GM18502 (cell line): Measurements from ENCODE around the gene CENPW.
A peak's percentile ranks its signal among the peaks of the same experiment; 100 is the strongest.

ENCODE experiments used
- ATAC-seq: cut with Tn5 transposase; IDR thresholded peaks from one replicate; pipeline ENCODE4 v1.9.1; 2021; ENCODE audit warnings: mild to moderate bottlenecking; ENCODE audit not compliant: unreplicated experiment, poor library complexity

The CENPW gene

GRCh38 chr6:126339796-126340609, at the start of gene CENPW:
Gene CENPW, plus strand, starts transcription at chr6:126340115. Its CDS starts 159 bp downstream, at chr6:126340274.
- ATAC-seq, result peak; percentile 95

- no peak for ATAC-seq
These were observed 45.9 kb upstream of the CENPW start for GRCh38 chr6:126293891-126294524.

DNA sequence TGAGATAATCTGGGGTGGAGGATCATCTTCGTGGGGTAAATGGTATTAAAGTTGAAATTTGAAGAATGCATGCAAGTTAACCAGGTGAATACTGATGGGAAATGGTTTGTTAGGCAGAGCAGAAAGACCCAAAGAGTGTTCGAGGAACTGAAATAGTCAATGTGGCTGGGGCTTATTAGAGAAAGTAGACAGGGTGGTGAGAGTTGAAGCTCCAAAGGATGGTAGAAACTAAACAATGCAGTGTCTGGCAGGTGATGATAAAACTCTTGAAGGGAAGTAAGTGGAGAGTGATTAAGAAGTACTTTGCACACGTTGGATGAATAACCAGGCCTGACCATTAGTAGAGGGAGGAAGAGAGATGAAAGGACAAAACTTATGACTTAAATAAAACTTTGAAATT, 39.8 kb upstream of the CENPW start:
- peak; percentile 63 for ATAC-seq

GRCh38 chr6:126300735-126301134, 39.2 kb upstream of the CENPW start:
- peak; percentile 84 for ATAC-seq

- ATAC-seq, result no peak
These were observed 37.7 kb upstream of the CENPW start for GRCh38 chr6:126302191-126302590.

DNA sequence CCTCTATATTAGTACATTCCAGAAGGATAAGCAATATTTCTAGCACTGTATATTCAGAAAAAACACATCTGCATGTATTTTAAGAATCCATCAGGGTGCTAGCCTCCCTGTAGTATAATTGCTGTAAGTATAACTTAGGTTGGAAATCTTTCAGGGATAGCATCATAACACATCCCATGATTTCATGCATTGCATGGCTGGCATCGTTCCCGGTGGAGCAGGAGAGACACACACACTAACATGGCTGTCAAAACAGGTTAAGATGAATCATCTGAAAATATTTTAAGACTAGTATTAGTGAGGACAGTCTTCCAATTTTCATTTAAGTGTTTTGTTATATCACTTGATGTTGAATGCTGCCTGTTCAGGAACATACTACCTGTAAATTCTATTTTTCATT, 32.1 kb upstream of the CENPW start:
- no peak for ATAC-seq

GRCh38 chr6:126308362-126308761, 31.6 kb upstream of the CENPW start:
- ATAC-seq, result no peak

DNA sequence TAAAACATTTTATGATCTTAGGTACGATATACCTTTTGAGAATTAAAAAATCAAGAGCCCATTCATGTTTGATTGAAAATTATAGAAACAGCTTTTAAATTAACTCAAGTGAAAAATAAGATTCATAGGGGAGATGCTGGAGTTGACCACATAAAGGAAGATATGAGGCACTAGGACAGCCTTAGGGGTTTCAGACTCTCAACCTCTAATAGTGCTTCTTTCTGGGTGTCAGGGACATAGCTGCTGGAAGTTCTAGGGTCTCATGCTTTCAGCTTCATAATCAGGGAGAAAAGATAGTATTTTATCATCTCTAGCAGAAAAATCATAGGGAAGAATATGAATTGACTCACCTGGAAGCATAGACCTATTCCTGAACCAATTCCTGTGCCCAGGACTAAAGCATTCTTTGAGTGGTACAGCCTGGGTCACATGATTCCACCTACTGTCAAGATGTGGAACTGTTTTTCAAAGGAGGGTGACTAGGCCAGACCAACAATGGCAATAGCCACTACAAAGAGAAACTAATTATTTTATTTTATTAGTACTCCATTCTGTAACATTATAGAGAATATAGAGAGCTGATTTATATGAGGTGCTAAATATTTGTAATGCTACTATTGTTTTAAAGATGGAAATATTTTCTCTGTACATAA, 27.8 kb upstream of the CENPW start:
- ATAC-seq, result peak; percentile 97

GRCh38 chr6:126313941-126314340, 26.0 kb upstream of the CENPW start:
- no peak for ATAC-seq

GRCh38 chr6:126318797-126319196, 21.1 kb upstream of the CENPW start:
- no peak for ATAC-seq

DNA sequence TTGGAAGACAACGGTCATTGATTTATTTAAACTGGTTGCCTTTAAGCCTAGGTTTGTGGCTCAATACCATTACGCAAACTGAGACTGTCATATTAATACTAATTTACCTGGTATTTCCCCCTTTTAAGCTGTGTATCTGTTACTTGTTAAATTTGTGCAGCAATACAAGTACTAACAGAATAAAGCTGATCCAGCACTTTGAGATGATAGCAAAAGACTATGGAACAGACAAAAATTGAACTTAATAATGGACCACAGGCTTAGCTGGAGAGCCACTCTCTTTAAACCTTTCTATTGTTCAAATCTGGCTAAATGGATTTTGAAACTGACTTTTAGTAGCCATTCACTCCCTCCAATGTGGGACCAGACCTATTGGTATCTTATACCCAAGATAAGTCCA, 6.2 kb upstream of the CENPW start:
- ATAC-seq, result no peak

- ATAC-seq, result no peak
These were observed 4.7 kb upstream of the CENPW start for GRCh38 chr6:126335210-126335609.

DNA sequence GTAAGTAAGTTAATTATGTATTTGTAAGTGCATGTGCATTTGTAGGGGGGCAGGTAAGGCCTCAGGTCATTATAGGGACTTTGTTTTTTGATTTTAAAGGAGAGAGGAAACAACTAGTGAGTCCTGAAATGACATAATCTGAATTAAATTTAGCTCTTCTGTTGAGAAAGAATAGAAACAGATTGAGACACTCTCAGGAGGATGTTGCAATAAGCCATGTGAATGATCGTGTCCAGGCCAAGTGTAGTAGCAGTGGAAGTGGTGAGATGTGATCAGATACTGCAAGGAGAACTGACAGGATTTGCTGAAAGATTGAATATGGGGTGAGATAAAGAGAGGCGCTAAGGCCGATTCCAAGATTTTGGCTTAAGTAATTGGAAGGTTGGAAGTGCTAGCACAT, 2.6 kb upstream of the CENPW start:
- no peak for ATAC-seq

GRCh38 chr6:126341126-126341525, 1.2 kb downstream of the CENPW start:
- no peak for ATAC-seq

DNA sequence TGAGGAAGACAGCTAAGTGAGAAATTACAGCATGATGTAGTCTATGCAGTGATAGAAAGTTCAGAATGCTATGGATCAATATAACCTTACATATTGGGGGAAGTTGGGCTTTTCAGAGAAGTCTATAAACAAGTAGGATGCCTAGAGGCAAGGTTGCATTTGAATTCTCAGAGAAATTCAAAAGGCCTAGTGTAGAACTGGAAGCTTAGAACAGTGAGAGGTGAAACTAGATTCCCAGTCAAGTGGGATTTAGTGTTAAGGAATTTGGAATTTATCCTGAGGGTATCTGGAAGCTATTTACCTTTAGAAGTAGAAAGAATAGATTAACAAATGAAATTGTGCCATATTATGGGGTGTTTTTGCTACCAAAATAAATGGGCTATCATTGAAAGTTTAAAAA, 4.3 kb downstream of the CENPW start:
- no peak for ATAC-seq

DNA sequence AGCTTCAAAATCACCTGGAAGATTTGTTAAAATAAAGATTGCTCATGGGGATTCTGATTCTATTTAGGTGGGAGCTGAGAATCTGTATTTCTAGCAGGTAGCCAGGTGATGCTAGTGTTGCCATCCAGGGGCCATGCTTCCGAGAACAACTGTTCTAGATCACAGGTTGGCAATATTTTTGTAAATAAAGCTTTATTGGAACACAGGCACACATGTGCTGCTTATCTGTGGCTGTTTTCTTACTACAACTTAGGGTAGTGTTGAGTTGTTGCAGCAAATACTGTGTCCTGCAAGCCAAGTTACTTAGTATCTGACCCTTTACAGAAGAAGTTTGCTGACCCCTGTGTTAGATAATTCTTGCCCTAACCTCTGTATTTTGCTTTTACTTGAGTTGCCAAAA, 12.0 kb downstream of the CENPW start:
- no peak for ATAC-seq

GRCh38 chr6:126352514-126352913, 12.6 kb downstream of the CENPW start:
- no peak for ATAC-seq

DNA sequence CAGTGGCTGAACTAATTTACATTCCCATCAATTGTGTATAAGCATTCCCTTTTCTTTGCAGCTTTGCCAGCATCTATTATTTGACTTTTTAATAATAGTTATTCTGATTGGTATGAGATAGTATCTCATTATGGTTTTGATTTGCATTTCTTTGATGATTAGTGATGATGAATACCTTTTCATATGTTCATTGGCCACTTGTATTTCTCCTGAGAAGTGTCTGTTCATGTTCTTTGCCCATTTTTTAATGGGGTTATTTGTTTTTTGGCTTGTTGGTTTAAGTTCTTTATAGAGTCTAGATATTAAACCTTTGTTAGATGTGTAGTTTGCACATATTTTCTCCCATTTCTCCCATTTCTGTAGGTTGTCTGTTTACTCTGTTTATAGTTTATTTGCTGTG, 16.6 kb downstream of the CENPW start:
- ATAC-seq, result no peak

GRCh38 chr6:126359936-126360537, 20.1 kb downstream of the CENPW start:
- ATAC-seq, result no peak

GRCh38 chr6:126361832-126362440, 22.0 kb downstream of the CENPW start:
- no peak for ATAC-seq

DNA sequence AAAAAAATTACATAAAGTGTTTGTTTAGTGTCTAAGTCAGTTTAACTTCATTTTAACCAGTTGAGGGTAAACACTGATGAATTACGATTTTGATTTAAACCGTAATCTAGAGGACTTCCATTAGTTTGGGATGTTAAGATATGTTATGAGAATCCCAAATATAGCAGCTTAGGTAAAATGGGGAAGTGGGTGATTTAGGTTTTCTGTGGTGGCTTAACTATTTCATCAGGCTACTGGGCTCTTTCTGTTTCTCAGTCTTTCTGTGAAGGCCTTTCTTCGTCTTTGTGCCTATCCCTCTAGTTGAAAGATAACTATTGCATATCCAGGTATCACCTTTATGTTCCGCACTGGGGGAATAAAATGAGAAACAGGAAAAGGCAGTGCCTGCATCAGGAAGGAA, 27.9 kb downstream of the CENPW start:
- ATAC-seq, result peak; percentile 55
